HG03175 (cell line): ENCODE measurements around the gene KIAA1217.
A peak's percentile ranks its signal among the peaks of the same experiment; 100 is the strongest.

Experiments used
- ATAC-seq: cut with Tn5 transposase; IDR thresholded peaks from one replicate; pipeline ENCODE4 v1.9.1; 2021; ENCODE audit warnings: mild to moderate bottlenecking, moderate library complexity; ENCODE audit not compliant: unreplicated experiment

The KIAA1217 gene

GRCh38 chr10:24541239-24541753, 332.4 kb downstream of the KIAA1217 start:
- no peak for ATAC-seq

- ATAC-seq: no peak
Measured at GRCh38 chr10:24542314-24543270, 333.7 kb downstream of the KIAA1217 start.

GRCh38 chr10:24544776-24545175, 335.8 kb downstream of the KIAA1217 start:
- ATAC-seq: no peak

- no peak for ATAC-seq
Measured at GRCh38 chr10:24545585-24545984, 336.6 kb downstream of the KIAA1217 start.

GRCh38 chr10:24550680-24551079, 341.7 kb downstream of the KIAA1217 start:
- ATAC-seq: no peak

- ATAC-seq: no peak
Measured at GRCh38 chr10:24551161-24551560, 342.2 kb downstream of the KIAA1217 start.

GRCh38 chr10:24552346-24553016, 343.5 kb downstream of the KIAA1217 start:
- peak; percentile 50 for ATAC-seq

- no peak for ATAC-seq
Measured at GRCh38 chr10:24553051-24553612, 344.2 kb downstream of the KIAA1217 start.

GRCh38 chr10:24554036-24554435, 345.1 kb downstream of the KIAA1217 start:
- ATAC-seq: no peak

GRCh38 chr10:24556126-24556749, 347.3 kb downstream of the KIAA1217 start:
- no peak for ATAC-seq

- ATAC-seq: peak; percentile 65
Measured at GRCh38 chr10:24556750-24557742, 348.1 kb downstream of the KIAA1217 start.

GRCh38 chr10:24561453-24561852, 352.5 kb downstream of the KIAA1217 start:
- ATAC-seq: no peak

GRCh38 chr10:24568042-24568441, 359.1 kb downstream of the KIAA1217 start:
- ATAC-seq: no peak

GRCh38 chr10:24569330-24569796, 360.4 kb downstream of the KIAA1217 start:
- ATAC-seq: no peak

GRCh38 chr10:24569828-24570657, 361.1 kb downstream of the KIAA1217 start:
- no peak for ATAC-seq

- ATAC-seq: no peak
Measured at GRCh38 chr10:24570658-24571426, 361.9 kb downstream of the KIAA1217 start.

GRCh38 chr10:24571870-24572450, 363.0 kb downstream of the KIAA1217 start:
- ATAC-seq: no peak

GRCh38 chr10:24574161-24574560, 365.2 kb downstream of the KIAA1217 start:
- no peak for ATAC-seq
